ENCODE results near the gene HES6. TPM values are rescaled to one million over a fixed set of nuclear protein-coding genes. Genes with fewer than 3 reads are reported as not detected.
A peak's percentile ranks its signal among the peaks of the same experiment; 100 is the strongest.

The HES6 gene
- total and polyA plus RNA-seq, 7 donors, result 4.1 to 54.5 (median 13.1) TPM

- TF ChIP-seq CTCF (IDR thresholded peaks at IDR 0.05), result no peak
- WGBS, 3 donors, result 64 to 68% (median 68%) methylated on average over 4 of the region's 4 CpGs
- DNase-seq (peak in 1 of 2 donors; percentile 25), ATAC-seq (no peak)
- H3K4me3 ChIP-seq, result no peak overlapping the region
- no peak overlapping the region for H3K27ac ChIP-seq
- peaks cover 11% of the 10 kb centered on the region for H3K4me1 ChIP-seq
- no peaks in the 10 kb centered on the region for H3K9me3 ChIP-seq
- no peaks in the 10 kb centered on the region for H3K27me3 ChIP-seq (ENCODE audit: insufficient read depth in 3 of 3, low read length in 2 of 3)
- H3K36me3 ChIP-seq (ENCODE audit: insufficient read depth in 1 of 2, low read depth in 1 of 2), result peaks cover 11 to 94% of the 10 kb centered on the region in 2 donors
- intact Hi-C loops (cut with DNase I), result no loop called here
Observed at GRCh38 chr2:238254095-238254723, 14.4 kb upstream of the HES6 start.

- H3K4me3 ChIP-seq, result no peak overlapping the region
- no peak overlapping the region for H3K27ac ChIP-seq
- intact Hi-C loops (cut with DNase I), result no loop called here
- peaks cover 8 to 82% of the 10 kb centered on the region in 2 donors for H3K36me3 ChIP-seq (ENCODE audit: insufficient read depth in 1 of 2, low read depth in 1 of 2)
- no peak for ATAC-seq
- H3K9me3 ChIP-seq, result no peaks in the 10 kb centered on the region
- WGBS, 3 donors, result 90 to 92% (median 91%) methylated on average over 35 of the region's 35 CpGs
- no peak for DNase-seq
- H3K4me1 ChIP-seq, result peaks cover 15% of the 10 kb centered on the region
- no peaks in the 10 kb centered on the region for H3K27me3 ChIP-seq (ENCODE audit: insufficient read depth in 3 of 3, low read length in 2 of 3)
- TF ChIP-seq CTCF (IDR thresholded peaks at IDR 0.05), result no peak
Observed at GRCh38 chr2:238252766-238253630, 13.2 kb upstream of the HES6 start.

GRCh38 chr2:238251986-238252385 is 12.1 kb upstream of the HES6 start:
- peaks cover 6 to 72% of the 10 kb centered on the region in 2 donors for H3K36me3 ChIP-seq (ENCODE audit: insufficient read depth in 1 of 2, low read depth in 1 of 2)
- peaks cover 17% of the 10 kb centered on the region for H3K4me1 ChIP-seq
- TF ChIP-seq CTCF (IDR thresholded peaks at IDR 0.05), result no peak
- H3K4me3 ChIP-seq, result no peak overlapping the region
- ATAC-seq (no peak), DNase-seq (no peak)
- WGBS, 3 donors, result 88 to 91% (median 90%) methylated on average over 11 of the region's 11 CpGs
- intact Hi-C loops (cut with DNase I), result no loop called here
- no peaks in the 10 kb centered on the region for H3K9me3 ChIP-seq
- no peak overlapping the region for H3K27ac ChIP-seq
- no peaks in the 10 kb centered on the region for H3K27me3 ChIP-seq (ENCODE audit: insufficient read depth in 3 of 3, low read length in 2 of 3)

- H3K9me3 ChIP-seq, result no peaks in the 10 kb centered on the region
- TF ChIP-seq CTCF (IDR thresholded peaks at IDR 0.05), result no peak
- H3K27me3 ChIP-seq (ENCODE audit: insufficient read depth in 3 of 3, low read length in 2 of 3), result no peaks in the 10 kb centered on the region
- WGBS, 3 donors, result 90 to 96% (median 94%) methylated on average over 12 of the region's 12 CpGs
- ATAC-seq (no peak), DNase-seq (no peak)
- H3K27ac ChIP-seq, result no peak overlapping the region
- intact Hi-C loops (cut with DNase I), result no loop called here
- peaks cover 6 to 71% of the 10 kb centered on the region in 2 donors for H3K36me3 ChIP-seq (ENCODE audit: insufficient read depth in 1 of 2, low read depth in 1 of 2)
- peaks cover 17% of the 10 kb centered on the region for H3K4me1 ChIP-seq
- no peak overlapping the region for H3K4me3 ChIP-seq
Observed at GRCh38 chr2:238251331-238251730, 11.5 kb upstream of the HES6 start.
